D721Med (cell line): ENCODE results near the gene SYS1.

Experiments used
- DNase-seq: peaks from one replicate; pipeline ENCODE4 v3.0.0; 2011; ENCODE audit warnings: low spot score; ENCODE audit not compliant: insufficient read length
- FAIRE-seq: peaks from 2 replicates; lab custom pipeline; 2011; peaks lifted over from hg19 to GRCh38; lab: Jason Lieb, UNC
- TF ChIP-seq, protein P1 (sequence below): IDR thresholded peaks from 2 replicates; pipeline ENCODE4 v1.5.1; 2012; ENCODE audit warnings: mild to moderate bottlenecking, control low read depth; ENCODE audit not compliant: insufficient read depth; ENCODE audit errors: missing control alignments

SYS1 gene

DNA sequence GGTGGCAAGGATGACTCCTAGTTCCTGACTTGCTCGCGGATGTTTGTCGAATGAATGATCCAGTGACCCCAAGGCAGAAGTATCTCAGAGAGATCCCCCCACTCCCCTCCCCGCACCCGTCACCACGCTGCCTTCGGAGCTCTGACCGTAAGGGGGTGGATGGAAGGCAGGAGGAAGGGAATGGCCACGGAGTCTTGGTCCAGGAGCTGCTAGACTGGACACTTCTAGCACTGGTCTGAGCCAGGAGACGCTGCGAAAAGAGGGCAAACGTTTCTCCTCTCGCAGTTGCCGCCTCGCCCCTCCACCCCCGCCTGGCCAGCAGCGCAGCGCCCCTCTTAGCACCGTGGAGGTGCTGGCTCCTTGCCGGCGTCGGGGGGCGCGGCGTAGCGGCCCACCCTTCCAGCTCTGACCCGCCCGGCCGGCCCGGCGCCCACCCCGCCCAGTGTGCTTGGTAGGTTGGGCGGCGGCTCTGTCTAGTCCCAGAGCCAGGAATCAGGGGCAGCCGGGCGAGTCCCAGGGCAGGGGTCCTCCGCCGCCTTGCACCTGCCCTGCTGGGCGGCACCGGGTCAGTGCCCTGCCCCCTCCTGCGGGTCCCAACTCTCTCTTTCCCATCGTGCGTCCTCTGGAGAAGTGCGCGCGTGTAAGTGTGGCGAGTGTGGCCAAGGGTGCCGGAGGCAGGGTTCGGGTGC, 42.8 kb downstream of the SYS1 start:
- no peak for FAIRE-seq
- no peak for DNase-seq
- TF ChIP-seq, protein P1, sequence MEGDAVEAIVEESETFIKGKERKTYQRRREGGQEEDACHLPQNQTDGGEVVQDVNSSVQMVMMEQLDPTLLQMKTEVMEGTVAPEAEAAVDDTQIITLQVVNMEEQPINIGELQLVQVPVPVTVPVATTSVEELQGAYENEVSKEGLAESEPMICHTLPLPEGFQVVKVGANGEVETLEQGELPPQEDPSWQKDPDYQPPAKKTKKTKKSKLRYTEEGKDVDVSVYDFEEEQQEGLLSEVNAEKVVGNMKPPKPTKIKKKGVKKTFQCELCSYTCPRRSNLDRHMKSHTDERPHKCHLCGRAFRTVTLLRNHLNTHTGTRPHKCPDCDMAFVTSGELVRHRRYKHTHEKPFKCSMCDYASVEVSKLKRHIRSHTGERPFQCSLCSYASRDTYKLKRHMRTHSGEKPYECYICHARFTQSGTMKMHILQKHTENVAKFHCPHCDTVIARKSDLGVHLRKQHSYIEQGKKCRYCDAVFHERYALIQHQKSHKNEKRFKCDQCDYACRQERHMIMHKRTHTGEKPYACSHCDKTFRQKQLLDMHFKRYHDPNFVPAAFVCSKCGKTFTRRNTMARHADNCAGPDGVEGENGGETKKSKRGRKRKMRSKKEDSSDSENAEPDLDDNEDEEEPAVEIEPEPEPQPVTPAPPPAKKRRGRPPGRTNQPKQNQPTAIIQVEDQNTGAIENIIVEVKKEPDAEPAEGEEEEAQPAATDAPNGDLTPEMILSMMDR: no peak

DNA sequence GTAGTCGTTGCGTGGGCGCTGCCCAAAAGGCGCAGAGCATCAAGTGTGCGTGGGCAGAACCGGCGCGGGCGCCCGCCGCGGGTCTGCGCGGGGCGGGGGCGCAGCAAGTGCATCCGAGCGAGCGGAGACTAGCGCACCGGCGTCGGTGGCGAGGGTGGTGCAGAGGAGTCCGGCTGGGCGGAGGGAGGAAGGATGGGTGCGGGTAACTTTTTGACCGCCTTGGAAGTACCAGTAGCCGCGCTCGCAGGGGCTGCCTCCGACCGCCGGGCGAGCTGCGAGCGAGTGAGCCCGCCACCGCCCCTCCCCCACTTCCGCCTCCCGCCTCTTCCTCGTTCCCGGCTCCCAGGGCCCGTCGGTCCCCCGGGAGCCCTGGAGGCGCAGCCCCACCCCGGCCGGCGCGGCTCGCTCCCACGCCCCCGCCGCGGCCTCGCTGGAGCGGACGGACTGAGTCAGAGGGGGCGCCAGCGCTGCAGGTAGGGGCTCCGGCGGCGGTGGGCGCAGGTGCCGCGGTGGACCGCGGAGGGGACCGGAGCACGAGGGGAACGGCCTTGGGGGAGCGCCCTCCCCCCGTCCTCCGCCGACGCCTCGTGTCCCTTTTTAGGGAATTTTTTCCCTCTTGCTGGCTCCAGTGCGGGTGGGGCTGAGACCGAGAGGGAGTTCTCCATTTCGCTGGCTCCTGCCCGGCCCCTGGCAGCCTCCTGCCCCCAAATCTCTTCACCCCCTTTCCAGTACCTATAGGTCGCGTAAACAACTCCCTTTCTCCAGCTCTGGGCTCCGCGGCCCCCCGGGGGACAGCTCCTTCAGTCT, 43.5 kb downstream of the SYS1 start:
- no peak for FAIRE-seq
- peak; percentile 60 for DNase-seq

DNA sequence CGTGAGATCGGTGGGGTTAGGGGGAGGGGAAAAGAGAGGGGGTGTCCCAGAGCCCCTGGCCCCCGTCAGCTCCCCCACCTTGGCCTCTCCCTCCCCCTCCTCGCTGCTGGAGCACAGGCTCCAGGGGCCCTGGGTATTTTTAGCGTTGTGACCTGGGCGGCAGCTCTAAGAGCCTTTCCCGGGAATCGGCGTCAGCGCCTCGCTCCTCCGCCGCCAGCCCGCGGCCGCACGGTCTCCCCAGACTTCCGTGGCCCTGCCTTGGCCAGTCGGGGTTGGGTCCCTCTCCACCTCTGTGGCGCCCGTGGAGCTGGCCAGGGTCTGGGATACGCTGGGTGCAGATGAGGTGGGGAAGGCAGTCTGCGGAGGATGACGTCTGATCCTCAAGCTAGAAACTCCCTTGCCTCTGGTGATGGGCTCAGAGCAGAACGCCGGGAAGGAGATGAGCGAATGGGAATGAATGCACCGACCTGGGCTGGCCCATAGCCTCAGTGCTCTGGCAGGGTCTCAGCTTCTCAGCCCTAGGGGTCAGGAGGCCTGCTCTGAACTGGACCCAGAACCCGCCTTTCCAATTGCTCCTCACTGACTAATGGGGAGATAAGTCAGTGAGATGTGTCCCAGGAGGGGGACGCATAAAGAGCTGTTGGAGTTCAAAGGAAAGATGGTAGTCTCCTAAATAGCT, 44.2 kb downstream of the SYS1 start:
- DNase-seq: peak; percentile 38
- no peak for FAIRE-seq
- TF ChIP-seq, protein P1: no peak

More for the DNA sequence above, 43.5 kb downstream of the SYS1 start:
- TF ChIP-seq, protein P1: peak; percentile 7

DNA sequence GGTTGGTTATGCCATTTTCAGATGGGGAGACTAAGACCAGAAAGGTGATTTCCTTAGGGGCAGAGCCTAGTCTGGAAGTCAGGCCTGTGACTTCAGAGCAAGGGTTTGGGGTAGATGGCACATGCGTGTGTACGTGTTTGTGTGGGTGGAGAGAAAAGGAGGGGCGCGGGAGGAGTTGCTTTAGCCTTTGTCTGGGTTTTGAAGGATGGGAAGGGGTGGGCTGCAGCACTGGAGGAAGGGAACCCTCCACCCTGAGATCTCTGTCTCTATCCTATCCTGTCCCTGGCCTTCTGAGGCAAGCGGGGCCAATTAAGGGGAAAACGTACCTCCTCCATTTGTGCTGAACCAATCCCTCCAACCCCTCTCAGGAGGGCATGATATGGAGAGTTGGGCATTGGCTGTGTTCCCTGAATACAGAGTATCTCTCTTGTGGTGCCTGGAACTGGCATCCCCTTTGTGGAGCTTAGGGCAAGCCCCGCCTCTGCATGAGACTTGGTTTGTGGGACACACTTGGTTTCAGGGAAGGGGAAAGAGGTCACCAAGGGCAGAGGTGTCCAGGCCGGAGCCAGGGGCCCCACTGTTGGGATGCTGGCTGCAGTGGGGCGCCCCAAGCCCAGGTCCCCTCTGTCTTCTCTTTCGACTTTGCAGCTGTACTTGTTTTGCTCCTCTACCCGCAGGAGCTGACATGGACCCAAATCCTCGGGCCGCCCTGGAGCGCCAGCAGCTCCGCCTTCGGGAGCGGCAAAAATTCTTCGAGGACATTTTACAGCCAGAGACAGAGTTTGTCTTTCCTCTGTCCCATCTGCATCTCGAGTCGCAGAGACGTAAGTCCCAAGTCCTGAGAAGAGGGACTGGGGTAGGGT, 45.1 kb downstream of the SYS1 start, which contains the start of gene DBNDD2:
DBNDD2 (plus strand) TSS at position 507 of the 863 bp plus-strand sequence; CDS start at position 686, 179 bp downstream.
- FAIRE-seq (no peak), DNase-seq (no peak)
- TF ChIP-seq, protein P1: no peak

DNA sequence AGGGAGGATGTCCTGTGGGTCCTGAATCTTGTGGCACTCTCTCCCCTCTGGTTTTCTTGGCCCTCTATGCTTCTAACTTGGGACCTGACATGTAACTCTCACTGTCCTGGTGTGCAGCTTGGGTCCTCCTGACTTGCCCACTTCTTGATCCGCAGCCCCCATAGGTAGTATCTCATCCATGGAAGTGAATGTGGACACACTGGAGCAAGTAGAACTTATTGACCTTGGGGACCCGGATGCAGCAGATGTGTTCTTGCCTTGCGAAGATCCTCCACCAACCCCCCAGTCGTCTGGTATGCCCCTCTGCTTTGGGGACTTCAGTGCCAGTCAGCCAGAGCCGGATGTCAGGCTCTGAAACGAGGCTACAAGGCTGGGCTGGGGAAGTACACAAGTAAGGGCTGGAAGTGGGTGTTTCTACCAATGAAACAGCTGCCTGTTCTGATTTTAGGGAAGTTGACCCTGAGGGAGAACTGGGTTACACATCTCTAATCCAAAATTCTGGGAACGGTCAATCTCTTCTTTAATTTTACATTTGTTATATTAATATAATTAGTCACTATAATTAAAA, 45.8 kb downstream of the SYS1 start:
- FAIRE-seq (no peak), DNase-seq (no peak)
- TF ChIP-seq, protein P1: no peak
